ENCODE data around the gene RAD51B.

DNA sequence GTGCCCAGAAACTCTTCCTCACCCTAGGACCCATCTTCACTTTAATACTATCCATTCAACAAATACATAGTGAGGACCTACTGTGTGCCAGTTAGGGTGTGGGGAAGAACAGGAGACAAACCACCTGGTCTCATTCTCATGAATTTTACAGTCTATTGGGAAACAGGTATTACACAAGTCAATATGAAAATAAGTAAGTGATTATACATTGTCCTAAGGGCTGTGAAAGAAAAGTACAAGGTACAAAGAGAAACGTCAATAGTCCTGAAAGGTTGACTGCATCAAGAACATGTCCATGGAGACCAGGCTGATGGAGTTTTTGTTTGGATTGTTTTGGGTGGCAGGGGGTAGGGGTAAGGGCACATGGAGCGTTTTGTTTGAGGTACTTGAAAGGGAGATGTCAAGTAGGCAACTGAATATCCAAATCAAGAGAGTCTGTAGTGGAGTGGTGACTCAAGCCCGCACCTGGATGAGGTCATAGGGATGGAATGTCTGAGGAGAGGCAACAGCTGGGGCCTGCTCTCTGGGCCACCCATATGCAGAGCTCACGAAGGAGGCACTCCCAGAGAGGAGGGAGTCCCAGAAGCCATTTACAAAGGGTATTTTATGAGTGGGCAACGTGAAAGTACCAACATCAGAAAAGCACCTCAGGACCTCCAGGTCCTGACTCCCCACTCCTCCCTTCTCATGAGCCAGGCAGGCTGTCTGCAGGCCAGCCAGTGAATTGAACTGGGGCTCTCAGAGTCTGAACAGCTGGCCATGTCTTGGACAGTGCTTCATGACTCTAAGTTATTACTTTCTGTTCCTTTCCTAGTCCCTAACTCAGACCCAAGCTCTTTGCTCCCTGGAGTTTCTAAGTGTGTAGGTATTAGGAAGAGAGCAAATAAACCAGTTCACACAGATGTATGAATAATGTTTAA lies 701.3 kb downstream of the RAD51B start:
- TF ChIP-seq POLR2A (IDR thresholded peaks at IDR 0.05): no peak
- TF ChIP-seq CTCF (IDR thresholded peaks at IDR 0.05): no peak
- peak in 1 of 2 donors; percentile 61 for TF ChIP-seq POLR2AphosphoS5 (IDR thresholded peaks at IDR 0.05; ENCODE audit: insufficient read depth in 1 of 2, low read depth in 1 of 2)

Measured in vagina (tissue), 2 donors.